GM23248 (cell line): Measurements from ENCODE around the gene LIM2.

Experiments used
- EZH2 ChIP-seq: fragments of 200-600 bp; sonication (generic); IDR thresholded peaks from 2 replicates; pipeline ENCODE4 v1.6.1; 2018; ENCODE audit warnings: antibody characterized with exemption, mild to moderate bottlenecking; ENCODE audit not compliant: insufficient read depth, poor library complexity, severe bottlenecking
- EZH2phosphoT487 ChIP-seq: fragments of 200-600 bp; sonication (generic); IDR thresholded peaks from 2 replicates; pipeline ENCODE4 v1.6.1; 2018; ENCODE audit warnings: antibody characterized with exemption, moderate library complexity, mild to moderate bottlenecking, low read depth; ENCODE audit not compliant: insufficient read depth

DNA sequence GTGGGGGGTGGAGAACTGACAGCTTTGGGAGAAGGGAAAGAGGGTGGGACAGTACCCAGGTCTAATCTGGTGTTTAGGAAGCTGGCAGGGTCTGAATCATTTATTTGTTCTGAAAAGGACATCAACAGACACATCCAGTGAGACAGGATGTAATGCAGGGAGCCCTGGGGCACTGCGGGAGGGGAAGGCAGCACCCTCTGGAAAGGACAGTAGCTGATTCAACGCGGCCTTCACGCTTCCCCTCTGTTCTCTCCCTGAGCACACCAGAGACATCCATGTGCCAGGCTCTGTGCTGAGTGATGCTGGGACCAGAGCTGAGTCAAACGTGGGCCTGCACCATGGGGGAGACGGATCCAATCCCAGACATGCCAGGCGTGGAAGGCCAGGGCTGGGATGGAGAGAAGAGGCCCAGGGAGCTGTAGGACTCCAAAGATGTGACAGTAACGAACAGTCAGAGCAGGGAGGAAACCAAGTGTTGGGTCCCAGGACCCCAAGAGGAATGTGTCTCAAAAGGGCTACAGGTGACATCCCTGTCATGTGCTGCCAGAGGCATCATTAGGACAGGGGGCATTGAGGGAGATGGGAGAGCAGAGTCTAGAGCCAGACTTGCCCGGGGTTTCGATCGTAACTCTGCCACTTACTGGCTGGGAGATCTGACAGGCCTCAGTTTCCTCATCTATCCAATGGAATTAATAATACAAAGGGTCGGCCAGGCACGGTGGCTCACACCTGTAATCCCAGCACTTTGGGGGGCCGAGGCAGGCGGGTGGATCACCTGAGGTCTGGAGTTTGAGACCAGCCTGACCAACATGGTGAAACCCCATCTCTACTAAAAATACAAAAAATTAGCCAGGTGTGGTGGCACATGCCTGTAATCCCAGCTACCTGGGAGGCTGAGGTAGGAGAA, 23.3 kb downstream of the LIM2 start:
- TF ChIP-seq EZH2phosphoT487 (no peak), EZH2 (no peak)
